Sigmoid colon (tissue), 3 donors: ENCODE measurements around the gene MSX1.

Experiments
- POLR2A ChIP-seq, 2 donors: fragments of 450-650 bp; IDR thresholded peaks; one replicate each; pipeline ENCODE4 v1.6.1; 2016; ENCODE audit warnings: antibody characterized with exemption in 2 of 2, mild to moderate bottlenecking in 2 of 2, moderate library complexity in 2 of 2
- TF ChIP-seq, protein P1 (sequence below), 4 experiments: fragments of 450-650 bp in 3 of 4; fragments of 200-600 bp in 1 of 4; IDR thresholded peaks; one replicate each; pipeline ENCODE4 v1.5.1; 2016 to 2019; ENCODE audit warnings: antibody characterized with exemption in 4 of 4, mild to moderate bottlenecking in 3 of 4, moderate library complexity in 2 of 4

DNA sequence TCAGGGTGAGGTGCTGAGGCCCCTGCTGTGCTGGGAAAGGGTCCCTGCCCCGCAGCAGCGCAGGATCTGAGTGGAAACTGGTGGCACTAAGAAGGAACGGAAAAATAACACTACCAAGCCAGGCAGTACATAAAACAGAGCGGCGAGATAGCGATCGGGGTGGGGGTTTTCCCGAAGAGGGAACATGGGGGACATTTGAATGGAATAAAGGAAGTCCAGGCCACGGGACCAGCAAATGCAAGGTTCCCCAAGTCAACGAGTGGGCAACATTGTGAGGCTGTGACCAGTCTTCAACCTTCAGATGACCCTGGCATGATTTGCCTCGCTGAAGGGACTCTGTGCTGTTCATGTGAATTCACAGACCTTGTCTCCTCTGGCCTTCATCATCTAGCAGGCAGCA lies 13.7 kb downstream of the MSX1 start:
- TF ChIP-seq, protein P1, sequence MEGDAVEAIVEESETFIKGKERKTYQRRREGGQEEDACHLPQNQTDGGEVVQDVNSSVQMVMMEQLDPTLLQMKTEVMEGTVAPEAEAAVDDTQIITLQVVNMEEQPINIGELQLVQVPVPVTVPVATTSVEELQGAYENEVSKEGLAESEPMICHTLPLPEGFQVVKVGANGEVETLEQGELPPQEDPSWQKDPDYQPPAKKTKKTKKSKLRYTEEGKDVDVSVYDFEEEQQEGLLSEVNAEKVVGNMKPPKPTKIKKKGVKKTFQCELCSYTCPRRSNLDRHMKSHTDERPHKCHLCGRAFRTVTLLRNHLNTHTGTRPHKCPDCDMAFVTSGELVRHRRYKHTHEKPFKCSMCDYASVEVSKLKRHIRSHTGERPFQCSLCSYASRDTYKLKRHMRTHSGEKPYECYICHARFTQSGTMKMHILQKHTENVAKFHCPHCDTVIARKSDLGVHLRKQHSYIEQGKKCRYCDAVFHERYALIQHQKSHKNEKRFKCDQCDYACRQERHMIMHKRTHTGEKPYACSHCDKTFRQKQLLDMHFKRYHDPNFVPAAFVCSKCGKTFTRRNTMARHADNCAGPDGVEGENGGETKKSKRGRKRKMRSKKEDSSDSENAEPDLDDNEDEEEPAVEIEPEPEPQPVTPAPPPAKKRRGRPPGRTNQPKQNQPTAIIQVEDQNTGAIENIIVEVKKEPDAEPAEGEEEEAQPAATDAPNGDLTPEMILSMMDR (IDR thresholded peaks at IDR 0.05), result no peak
- no peak for TF ChIP-seq POLR2A (IDR thresholded peaks at IDR 0.05)
